GM21717 (cell line): Measurements from ENCODE around the gene RIMBP2.

Experiments
- ATAC-seq: cut with Tn5 transposase; IDR thresholded peaks from one replicate; pipeline ENCODE4 v1.9.1; 2021; ENCODE audit warnings: mild to moderate bottlenecking, moderate library complexity; ENCODE audit not compliant: unreplicated experiment

The RIMBP2 gene

GRCh38 chr12:130577351-130577750, 138.7 kb downstream of the RIMBP2 start:
- ATAC-seq, result no peak

GRCh38 chr12:130576371-130576816, 139.7 kb downstream of the RIMBP2 start:
- ATAC-seq, result no peak

- ATAC-seq, result no peak
Observed at GRCh38 chr12:130574402-130574801, 141.7 kb downstream of the RIMBP2 start.

GRCh38 chr12:130573766-130574165, 142.3 kb downstream of the RIMBP2 start:
- no peak for ATAC-seq

GRCh38 chr12:130573235-130573634, 142.9 kb downstream of the RIMBP2 start:
- no peak for ATAC-seq

GRCh38 chr12:130572553-130572952, 143.5 kb downstream of the RIMBP2 start:
- ATAC-seq, result no peak

- ATAC-seq, result no peak
Observed at GRCh38 chr12:130571734-130572133, 144.4 kb downstream of the RIMBP2 start.

- no peak for ATAC-seq
Observed at GRCh38 chr12:130571089-130571488, 145.0 kb downstream of the RIMBP2 start.

GRCh38 chr12:130569521-130569920, 146.6 kb downstream of the RIMBP2 start:
- ATAC-seq, result no peak

GRCh38 chr12:130568501-130568900, 147.6 kb downstream of the RIMBP2 start:
- ATAC-seq, result no peak

- ATAC-seq, result no peak
Observed at GRCh38 chr12:130568041-130568440, 148.1 kb downstream of the RIMBP2 start.

GRCh38 chr12:130566446-130567155, 149.5 kb downstream of the RIMBP2 start:
- no peak for ATAC-seq

- ATAC-seq, result no peak
Observed at GRCh38 chr12:130565189-130565588, 150.9 kb downstream of the RIMBP2 start.

- ATAC-seq, result no peak
Observed at GRCh38 chr12:130563323-130563722, 152.8 kb downstream of the RIMBP2 start.

GRCh38 chr12:130562716-130563115, 153.4 kb downstream of the RIMBP2 start:
- ATAC-seq, result no peak

- ATAC-seq, result no peak
Observed at GRCh38 chr12:130560321-130560720, 155.8 kb downstream of the RIMBP2 start.

GRCh38 chr12:130559806-130560205, 156.3 kb downstream of the RIMBP2 start:
- ATAC-seq, result no peak

GRCh38 chr12:130557886-130558765, 158.0 kb downstream of the RIMBP2 start:
- ATAC-seq, result no peak

- no peak for ATAC-seq
Observed at GRCh38 chr12:130557201-130557600, 158.9 kb downstream of the RIMBP2 start.

- no peak for ATAC-seq
Observed at GRCh38 chr12:130556486-130557055, 159.5 kb downstream of the RIMBP2 start.

- ATAC-seq, result no peak
Observed at GRCh38 chr12:130555628-130556485, 160.2 kb downstream of the RIMBP2 start.
